CD4-positive, alpha-beta T cell treated with Interleukin-6 for 4 hours (primary cell): Measurements from ENCODE around the gene IGSF9B.
"Not testable (repeated sequence)": the region's sequence is repeated elsewhere in the genome, so short reads cannot be mapped to it uniquely, and the experiment has no call there.

Source experiments
- DNase-seq: peaks from one replicate; pipeline ENCODE4 v3.0.0-alpha.2; 2020; ENCODE audit warnings: mixed read lengths

IGSF9B gene, protein sequence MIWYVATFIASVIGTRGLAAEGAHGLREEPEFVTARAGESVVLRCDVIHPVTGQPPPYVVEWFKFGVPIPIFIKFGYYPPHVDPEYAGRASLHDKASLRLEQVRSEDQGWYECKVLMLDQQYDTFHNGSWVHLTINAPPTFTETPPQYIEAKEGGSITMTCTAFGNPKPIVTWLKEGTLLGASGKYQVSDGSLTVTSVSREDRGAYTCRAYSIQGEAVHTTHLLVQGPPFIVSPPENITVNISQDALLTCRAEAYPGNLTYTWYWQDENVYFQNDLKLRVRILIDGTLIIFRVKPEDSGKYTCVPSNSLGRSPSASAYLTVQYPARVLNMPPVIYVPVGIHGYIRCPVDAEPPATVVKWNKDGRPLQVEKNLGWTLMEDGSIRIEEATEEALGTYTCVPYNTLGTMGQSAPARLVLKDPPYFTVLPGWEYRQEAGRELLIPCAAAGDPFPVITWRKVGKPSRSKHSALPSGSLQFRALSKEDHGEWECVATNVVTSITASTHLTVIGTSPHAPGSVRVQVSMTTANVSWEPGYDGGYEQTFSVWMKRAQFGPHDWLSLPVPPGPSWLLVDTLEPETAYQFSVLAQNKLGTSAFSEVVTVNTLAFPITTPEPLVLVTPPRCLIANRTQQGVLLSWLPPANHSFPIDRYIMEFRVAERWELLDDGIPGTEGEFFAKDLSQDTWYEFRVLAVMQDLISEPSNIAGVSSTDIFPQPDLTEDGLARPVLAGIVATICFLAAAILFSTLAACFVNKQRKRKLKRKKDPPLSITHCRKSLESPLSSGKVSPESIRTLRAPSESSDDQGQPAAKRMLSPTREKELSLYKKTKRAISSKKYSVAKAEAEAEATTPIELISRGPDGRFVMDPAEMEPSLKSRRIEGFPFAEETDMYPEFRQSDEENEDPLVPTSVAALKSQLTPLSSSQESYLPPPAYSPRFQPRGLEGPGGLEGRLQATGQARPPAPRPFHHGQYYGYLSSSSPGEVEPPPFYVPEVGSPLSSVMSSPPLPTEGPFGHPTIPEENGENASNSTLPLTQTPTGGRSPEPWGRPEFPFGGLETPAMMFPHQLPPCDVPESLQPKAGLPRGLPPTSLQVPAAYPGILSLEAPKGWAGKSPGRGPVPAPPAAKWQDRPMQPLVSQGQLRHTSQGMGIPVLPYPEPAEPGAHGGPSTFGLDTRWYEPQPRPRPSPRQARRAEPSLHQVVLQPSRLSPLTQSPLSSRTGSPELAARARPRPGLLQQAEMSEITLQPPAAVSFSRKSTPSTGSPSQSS (N-terminal part only)

DNA sequence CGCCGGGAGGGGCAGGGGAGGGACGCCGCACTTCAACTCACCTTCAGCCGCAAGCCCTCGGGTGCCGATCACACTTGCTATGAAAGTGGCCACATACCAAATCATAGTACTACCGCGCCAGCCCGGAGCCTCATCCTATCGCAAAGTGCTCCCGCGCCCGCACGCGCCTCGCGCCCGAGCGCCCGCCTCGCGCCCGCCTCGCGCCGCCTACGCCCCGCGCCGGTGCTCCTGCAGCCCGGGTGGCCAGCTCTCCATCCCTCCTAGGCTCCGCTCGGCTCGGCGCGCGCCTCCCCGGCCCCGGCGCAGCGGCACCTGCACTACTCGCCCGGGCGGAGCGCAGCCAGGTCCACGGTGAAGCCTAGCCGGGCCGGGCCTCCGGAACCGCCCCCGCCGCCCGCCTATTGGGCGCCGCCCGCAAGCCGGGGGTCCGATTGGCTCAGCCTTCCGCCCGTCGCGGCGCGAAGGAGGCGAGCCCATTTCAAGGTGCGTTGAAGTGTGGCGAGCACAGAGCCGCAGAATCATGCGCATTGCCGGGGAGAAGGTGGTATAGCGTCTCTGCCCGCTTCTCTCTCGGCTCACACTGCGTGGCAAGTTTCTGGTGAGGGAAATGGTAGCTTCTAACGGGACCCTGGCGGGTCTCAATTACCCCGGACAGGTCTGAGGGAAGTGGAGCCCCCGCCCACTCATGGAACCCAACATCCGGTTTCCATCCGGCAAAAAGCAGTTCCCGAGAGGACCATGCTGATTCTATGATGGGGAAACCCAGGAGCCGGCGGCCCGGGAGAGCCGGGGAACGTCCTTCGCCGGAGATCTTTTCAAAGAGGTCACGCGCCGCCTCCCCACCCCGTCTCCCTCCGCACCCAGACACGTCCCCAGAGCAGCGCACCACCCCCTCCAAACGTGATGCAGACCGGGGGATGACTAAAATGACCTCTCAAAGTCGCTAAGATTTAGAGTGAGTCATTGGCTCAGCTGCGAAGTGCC, at the start of gene IGSF9B:
Gene IGSF9B, minus strand, starts transcription at position 319 of the 984 bp plus-strand sequence. Its CDS starts 214 bp downstream, at position 105.
- DNase-seq: peak; percentile 92

DNA sequence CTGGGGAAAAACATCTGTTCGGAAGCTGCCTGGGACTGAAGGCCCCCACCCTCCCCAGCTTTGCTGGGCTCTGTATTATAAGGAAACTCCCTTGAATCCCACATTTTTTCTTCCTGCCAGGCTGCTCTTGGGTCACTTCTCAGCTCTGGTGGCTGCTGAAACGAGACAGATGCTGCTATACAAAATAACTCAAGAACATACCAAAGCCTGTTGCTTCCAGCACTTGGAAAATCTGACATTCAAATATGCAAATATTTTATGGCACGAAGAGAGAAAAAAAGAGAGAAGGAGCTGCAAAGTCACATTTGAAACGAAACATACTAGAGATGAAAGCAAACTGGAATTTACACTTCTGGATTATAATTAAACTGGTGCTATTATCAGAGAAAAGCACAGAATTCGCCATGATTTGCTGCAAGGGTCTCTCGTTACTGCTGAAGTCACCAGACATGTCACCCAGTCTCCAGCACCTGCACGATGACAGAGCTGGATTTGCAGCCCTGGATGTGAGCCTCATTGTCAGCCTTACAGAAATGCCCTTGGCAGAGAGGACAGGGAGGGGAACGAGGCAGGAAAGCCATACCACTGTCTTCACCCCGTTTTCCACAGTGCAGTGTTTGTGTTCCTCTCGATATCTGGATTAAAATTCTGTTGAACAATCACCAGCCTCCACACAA, 47.9 kb upstream of the IGSF9B start:
- no peak for DNase-seq

DNA sequence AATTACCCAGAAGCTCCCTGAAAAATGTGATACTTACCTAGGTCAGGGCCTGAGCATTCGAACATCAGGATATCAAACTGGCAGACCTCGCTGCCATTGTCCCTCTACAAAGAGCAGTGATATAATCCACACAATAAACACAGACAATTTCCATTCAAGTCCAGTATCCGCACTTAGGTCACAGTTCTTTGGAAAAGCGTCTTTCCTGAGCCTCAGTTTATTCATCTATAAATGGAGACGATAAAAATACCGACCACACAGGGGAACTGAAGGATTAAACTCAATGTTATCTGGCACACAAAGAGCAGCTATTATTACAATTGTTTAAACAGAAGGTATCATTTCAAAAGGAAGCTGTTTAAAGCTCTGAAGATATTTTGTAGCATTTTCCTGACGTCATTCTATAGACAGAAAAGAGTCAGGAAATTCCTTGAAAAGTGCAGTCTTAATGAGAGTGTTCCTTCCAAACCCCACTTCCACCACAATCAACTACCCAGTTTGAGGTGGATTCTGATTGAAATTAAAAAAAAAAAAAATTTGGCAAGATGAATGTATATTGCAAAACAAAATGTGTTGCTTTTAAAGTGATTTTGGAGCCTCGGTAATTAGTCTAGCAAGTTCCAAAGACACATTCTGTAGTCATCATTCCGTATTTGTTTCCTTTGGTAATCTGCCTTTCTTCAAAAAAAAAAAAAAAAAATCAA, 47.2 kb upstream of the IGSF9B start:
- DNase-seq: no peak

DNA sequence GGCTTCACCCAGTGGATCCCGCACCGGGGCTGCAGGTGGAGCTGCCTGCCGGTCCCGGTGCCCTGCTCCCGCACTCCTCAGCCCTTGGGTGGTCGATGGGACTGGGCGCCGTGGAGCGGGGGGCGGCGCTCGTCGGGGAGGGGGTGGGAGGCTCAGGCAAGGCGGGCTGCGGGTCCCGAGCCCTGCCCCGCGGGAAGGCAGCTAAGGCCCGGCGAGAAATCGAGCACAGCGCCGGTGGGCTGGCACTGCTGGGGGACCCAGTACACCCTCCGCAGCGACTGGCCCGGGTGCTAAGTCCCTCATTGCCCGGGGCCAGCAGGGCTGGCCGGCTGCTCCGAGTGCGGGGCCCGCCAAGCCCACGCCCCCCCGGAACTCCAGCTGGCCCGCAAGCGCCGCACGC, 46.1 kb upstream of the IGSF9B start:
- DNase-seq: not testable (repeated sequence)

DNA sequence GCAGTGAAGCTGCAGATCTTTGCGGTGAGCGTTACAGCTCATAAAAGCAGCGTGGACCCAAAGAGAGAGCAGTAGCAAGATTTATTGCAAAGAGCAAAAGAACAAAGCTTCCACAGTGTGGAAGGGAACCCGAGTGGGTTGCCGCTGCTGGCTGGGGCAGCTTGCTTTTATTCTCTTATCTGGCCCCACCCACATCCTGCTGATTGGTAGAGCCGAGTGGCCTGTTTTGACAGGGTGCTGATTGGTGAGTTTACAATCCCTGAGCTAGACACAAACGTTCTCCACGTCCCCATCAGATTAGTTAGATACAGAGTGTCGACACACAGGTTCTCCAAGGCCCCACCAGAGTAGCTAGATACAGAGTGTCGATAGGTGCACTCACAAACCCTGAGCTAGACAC, 45.6 kb upstream of the IGSF9B start:
- not testable (repeated sequence) for DNase-seq

DNA sequence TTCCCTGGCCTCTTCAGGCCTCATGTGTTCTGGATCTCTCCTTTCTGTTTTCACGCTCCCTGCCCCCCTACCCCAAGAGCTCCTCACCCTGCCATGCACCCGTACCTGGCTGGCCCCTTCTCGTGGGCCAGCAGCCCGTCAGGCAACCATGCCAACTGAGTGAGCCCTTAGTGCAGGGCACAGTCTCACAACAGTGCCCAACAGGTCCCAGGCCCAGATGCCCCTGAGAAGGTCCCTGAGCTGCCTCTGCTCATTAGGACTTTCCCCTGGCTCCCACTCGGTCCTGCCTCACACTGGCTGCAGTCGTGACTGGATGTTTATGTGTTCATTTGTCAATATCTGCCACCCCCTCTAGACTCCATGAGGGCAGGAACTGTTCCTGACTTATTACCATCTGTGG, 44.8 kb upstream of the IGSF9B start:
- no peak for DNase-seq

DNA sequence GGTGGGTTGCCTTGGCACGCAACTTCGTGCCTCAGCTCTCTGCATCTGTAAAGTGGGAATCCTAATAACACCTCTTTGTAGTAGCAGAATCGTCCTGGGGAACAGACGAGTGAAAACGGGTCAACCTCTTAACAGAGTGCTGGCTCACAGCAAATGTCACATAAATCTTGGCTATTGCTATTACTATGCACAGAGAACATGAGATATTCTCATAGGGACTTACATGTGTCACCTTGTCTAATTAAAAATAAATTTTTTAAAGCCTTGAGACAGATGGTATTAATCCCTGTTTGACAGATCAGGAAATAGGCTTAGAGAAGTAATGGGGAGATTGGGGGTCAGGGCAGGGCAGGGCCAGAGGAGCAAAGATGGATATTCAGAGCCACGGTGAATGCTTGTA, 44.3 kb upstream of the IGSF9B start:
- no peak for DNase-seq

DNA sequence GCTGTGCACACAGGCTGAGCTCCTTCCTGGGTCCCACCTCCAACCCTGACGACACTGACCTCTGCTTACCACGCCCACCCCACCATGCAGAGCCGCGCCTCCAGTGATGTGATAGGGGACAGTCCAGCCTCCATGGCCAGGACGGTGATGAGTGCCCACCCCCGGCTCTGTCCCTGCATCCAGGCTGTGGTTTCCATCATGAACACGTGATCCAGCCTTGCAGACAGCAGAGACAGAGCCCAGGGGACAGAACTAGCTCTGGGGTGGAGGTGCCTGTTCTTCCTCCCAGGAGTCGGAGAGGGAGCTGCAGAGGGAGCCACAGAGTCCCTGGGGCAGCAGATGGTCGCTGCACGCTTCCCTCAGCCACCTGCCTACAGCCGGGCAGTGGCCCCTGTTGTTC, 42.6 kb upstream of the IGSF9B start:
- DNase-seq: no peak

DNA sequence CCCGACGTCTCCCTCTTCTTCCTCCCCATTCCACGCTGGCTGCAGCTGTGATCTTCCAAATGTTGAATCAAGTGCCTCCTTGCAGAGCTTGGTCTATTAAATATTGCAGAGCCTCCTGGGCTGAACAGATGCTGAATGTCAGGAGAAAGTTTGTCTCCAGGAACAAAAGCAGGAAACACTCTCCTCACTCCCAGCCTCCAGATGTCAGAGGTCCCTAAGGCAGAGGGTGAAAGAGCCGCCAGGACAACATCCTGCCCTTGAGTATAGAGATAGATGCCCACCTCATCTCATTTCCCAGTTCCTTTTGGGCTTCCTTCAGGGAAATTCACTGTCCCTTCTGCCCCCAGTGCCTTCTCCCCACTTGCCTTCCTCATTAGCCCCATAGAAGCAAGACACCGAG, 40.8 kb upstream of the IGSF9B start:
- DNase-seq: no peak

DNA sequence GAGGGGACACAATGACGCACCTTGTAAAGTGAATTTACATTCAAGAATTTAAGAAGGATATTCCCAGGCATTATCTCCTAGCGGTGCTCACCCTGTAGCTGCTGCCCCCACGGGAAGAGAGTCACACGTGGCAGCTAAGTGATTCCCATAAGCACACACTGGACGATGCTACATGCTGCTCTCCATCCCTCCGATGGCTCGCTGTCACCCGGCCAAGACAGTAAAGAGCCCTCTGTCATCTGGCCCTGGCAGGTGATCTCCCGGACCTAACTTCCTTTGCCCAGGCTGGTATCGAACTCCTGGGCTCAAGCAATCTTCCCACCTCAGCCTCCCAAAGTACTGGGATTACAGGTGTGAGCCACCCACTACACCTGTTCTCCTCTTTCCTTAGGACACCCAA, 39.9 kb upstream of the IGSF9B start:
- no peak for DNase-seq

DNA sequence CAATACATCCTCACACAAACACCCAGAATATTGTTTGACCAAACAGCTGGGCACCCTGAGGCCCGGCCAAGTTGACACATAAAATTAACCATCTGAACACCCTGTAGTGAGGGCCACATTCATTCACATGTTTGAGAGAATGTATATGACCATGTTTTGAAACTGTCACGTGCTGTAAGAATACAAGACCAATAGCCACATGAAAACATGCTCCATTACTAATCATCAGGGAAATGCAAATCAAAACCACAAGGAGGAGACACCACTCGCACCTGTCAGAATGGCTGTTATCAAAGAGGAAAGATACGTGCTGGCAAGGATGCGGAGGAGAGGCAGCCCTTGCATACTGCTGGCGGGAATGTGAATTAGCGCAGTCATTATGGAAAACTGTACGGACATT, 38.3 kb upstream of the IGSF9B start:
- DNase-seq: no peak

DNA sequence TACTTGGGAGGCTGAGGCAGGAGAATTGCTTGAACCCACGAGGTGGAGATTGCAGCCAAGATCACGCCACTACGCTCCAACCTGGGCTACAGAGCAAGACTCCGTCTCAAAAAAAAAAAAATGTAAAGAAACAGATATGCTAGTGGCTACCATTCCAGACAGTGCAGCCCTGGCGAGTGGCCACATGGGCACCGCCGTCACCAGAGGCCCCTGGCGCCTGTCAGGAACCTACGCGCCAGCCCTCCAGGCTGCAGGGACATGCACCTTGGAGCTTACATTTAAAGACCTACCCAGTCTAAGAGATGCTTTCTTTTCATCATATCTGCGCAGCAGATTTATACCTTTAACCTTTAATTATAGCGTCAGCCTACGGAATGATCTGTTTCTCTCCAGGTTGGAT, 37.2 kb upstream of the IGSF9B start:
- no peak for DNase-seq

DNA sequence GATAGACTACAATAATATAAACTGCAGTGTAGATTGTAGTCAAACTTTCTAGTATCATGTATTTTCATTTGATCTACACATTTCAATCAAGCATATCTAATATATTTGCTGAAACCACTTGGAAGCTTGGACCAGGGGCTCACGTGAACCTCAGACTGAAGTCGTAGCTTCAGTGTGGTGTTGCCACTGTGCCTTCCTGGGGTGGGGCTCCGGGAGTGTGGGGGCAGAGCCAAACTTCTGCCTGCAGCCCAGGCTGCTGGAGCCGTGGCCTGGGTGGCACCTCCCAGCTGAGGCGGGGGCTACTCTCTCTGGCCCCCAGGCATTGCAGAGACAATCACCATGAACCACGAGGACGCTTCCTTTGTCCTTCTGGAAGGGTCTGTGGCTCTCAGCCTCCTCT, 36.3 kb upstream of the IGSF9B start:
- DNase-seq: no peak

DNA sequence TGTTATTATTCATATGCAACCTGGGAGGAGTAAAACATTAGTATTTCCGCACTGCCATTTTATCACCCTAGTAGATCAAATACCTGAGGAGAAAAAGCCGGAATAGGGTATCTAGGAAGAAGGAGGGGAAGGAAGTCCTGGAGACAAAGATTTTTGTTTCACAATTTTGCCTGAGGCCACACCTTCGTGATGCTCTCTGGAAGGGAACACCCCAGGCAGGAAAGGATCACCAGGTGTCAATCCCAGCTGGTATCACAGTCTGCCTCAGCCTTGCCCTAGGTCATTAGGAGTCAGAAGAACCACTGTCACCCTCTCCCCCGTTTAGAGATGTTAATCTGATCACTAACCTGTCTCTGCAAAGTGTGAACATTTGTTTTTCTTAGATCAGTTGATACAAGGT, 35.4 kb upstream of the IGSF9B start:
- no peak for DNase-seq

DNA sequence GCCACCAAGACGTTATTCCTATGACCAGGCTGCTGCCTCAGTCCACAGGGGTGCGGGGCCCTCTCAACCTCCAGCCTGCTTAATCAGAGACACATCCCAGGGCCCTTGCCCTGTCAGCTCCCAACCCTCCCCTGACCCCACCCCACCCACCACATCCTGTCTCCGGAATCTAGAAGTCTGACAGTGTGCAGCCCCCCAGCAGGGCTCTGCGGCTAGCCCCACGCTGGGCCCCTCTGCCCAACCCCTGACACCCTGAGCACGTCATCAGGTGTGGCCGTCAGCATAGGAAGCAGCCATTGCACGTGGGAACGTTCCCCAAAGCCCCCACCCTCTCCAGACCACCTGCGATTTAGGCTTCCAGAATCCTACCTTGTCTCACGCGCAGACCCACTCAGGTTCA, 34.3 kb upstream of the IGSF9B start:
- no peak for DNase-seq

DNA sequence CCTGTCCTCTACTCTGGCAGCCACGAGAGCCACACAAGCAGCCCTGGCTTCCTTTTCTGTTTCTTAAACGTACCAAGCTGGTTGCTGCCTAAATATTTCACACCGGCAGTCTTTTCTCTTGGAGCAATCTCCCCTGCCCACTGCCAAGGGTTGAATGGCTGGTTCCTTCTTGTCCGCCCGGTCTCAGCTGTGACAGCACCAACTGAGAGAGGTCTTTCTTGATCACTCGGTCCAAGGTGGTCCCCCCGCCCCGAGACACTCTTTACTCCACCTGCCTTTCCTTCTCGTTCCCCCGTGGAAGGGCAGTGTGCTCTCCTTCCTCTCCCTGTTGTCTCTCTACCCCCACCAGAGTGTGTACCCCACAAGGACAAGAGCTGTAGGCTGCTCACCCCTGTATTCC, 33.7 kb upstream of the IGSF9B start:
- DNase-seq: no peak

DNA sequence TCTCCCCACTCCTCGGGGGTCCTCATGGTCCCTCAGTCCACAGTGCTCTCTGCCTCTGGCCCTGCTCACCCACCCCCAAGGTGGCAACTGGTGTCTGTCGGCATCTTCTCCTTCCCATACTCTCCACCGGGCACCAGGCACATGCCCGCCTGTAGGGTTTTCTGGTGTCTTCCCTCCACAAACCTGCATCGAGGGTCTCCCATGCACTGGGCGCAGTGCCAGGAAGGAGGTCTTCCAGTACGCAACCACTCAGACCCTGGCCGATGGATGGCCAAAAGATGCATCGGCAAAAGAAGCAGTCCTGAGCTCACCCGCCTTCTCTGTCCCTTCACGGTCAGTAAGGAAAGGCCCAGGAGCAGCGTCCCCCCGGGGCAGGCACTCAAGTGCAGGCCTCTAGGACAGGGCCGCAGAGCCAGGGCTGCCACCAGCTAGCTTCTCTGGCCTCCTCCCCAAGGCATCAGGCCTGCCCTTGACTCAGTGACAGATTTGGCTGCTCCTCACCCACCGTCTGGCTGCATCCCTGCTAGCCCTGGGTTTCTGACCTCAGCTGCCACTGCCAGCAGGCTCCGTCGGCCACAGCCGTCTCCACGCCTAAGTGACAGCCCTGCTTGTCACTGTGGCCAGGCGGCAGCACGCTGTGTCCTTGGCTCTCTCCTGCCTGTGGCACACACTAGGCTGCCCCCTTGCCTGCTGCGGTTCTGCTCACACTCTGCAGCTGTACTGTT, 32.1 kb upstream of the IGSF9B start:
- no peak for DNase-seq

DNA sequence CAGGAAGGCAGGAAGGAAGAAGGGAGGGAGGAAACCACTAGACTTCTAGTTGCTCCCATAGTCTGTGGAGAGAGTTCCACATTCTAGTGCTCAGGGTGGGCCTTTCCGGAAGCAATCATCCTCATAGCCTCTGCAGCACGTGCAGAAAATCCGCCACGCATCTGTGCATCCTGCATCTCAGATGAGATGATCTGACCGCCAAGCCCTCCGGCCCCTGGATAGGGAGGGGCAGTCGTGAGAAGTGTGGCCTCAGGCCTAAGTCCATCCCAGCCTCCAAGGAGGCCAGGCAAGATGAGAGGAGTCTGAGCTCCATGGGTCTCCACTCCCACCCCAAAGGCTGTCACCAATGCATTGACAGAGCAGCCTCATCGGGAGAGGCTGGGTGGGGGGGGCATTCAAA, 30.4 kb upstream of the IGSF9B start:
- no peak for DNase-seq

DNA sequence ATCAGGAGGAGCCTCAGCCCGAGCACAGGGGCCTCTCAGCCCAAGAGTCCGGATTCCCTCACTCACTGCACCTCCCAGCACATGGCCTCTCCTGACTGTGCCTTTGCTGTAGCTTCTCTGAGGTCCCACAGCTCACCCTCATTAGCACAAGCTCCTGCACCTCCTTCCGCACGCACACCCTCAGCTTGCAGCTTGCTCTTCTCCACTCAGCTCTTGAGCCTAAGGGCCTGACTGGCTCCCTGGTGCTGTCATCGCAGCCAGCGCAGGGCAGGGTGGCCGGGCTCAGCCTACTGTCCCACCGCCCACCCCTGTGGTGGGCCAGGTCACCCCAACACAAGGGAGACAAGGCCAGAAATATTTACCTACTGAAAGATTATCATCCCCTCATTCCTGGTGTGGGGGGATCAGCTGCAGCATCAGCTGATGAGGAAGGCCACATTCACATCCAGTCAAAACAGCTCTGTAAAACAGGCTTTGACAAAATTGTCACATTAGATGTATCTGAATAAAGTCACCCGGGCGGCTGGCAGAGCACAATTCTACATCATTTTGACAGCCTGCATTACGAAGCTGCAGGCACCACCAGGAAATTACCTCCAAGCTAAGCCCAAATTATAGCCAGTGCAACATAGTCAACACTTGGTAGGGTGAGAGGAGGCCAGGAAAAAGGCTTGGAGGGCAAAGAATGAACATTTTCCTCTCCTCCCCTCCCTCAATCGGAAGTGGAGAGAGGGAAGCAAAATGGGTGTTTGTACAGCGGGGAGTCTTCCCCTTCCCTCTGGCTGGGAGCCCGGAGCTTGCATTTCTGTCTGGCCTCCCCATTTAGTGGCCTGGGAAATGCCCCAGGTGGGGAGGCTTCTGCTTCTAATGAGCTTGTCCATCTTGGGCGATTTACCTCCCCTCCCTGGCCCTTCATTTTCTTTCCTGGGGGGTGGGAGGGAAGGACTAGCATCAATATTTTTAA, 29.5 kb upstream of the IGSF9B start:
- DNase-seq: no peak
